ENCODE results near the gene UBE2A.

UBE2A gene

DNA sequence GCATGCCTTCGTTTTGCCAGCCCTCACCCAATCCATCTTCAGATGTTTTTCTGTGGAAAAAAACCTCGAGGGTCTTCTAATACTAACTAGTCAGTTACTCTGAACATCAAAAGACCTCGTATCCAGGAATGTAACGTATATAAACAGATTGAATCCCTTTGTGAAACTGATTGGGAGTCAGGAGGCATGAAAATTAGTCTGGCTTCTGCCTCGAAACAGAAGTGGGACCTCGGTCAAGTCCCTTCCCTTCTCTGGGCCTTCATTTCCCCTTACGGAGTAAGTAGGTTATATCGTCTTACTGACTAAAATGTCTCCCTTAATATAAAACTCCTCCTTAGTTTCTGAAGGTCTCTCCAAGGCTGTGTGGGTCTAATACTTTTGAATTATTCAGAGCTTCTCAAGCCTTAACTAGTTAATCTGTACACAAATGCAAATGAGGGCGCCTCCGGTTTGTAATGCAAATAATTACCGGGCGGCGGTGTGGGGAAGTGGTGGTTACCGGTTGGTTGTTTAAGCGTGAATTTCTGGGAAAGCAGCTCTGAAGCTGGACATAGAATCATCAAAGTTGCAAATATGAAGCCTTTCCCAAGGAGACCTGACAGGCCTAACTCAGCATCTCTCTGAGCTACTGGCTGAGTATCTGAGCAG is 43.3 kb downstream of the UBE2A start:
- no peak overlapping the region for H2AFZ ChIP-seq (ENCODE audit: low read length, unreplicated experiment)
- no peaks in the 10 kb centered on the region for H3K79me2 ChIP-seq (ENCODE audit: control insufficient read depth, insufficient read depth, low read length, unreplicated experiment)
- H3K4me1 ChIP-seq (ENCODE audit: control insufficient read depth, insufficient read depth, low read length, unreplicated experiment) = peaks cover 2% of the 10 kb centered on the region
- no peaks in the 10 kb centered on the region for H3K36me3 ChIP-seq (ENCODE audit: insufficient read depth, low read length)
- no peak overlapping the region for H3K4me3 ChIP-seq (ENCODE audit: low read depth, low read length)
- H3K27ac ChIP-seq (ENCODE audit: low read depth, low read length) = no peak overlapping the region
- H3K27me3 ChIP-seq (ENCODE audit: insufficient read depth, low read length) = no peaks in the 10 kb centered on the region

DNA sequence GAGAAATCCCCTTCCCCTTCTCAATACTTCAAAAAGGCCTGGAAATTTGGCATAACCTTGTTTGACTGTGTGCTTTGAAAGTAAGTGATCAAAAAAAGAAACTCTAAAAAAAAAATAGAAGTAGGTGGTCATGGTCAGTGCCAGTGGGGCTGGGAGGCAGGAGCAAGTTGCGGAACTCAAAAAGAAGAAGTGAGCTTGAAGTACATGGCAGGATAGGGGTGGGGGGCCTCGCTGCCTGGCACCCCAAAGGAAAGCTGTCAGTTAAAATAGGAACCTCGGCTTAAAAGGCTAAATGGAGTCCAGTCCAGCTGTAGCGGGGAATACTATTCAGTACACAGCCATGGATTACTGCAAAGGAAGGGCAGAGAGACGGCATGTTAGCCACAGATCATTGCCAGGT is 44.1 kb downstream of the UBE2A start:
- H3K79me2 ChIP-seq (ENCODE audit: control insufficient read depth, insufficient read depth, low read length, unreplicated experiment) = no peaks in the 10 kb centered on the region
- H3K27ac ChIP-seq (ENCODE audit: low read depth, low read length) = no peak overlapping the region
- no peak overlapping the region for H3K4me3 ChIP-seq (ENCODE audit: low read depth, low read length)
- H3K4me1 ChIP-seq (ENCODE audit: control insufficient read depth, insufficient read depth, low read length, unreplicated experiment) = peaks cover 8% of the 10 kb centered on the region
- H2AFZ ChIP-seq (ENCODE audit: low read length, unreplicated experiment) = no peak overlapping the region
- no peaks in the 10 kb centered on the region for H3K27me3 ChIP-seq (ENCODE audit: insufficient read depth, low read length)
- no peaks in the 10 kb centered on the region for H3K36me3 ChIP-seq (ENCODE audit: insufficient read depth, low read length)

DNA sequence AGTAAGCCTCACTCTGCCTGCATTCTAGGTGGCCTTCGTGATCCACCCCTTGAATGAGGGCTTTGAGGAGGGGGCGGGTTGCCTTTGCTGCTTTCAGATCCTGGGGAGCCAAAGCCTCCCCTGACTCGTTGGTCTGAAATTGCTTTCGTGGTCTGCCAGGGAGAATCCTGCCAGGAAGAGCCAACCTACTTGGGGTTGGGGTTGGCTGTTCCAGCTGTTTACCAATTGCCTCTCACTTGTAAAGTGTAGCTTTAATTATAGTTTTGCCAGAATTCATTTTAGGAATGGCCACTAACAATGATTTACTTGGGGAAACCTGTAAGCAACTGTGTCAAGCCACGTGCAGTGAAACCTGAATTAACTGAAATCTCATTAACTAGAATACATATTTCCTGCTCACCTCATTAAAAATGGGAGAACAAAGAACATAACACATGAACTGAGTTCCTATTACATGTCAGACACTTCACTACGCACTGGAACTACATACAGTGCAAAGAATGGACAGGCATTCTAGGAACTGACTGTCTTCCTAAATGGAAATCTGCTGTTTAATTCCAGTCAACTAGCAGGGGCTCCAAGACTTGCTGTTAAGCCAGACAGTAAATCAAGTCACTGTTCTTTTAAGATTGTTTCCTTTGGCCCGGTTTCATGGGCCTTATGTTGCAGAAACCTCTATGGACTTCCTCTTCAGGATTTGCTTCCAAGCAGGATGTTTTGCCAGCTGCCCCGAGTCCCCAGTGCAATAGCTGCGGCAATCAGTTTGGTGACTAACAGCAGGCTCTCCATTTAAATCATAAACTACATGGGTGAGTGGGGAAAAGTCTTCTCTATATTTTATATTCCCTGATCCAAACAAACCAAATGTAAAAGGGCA is 48.2 kb downstream of the UBE2A start:
- H2AFZ ChIP-seq (ENCODE audit: low read length, unreplicated experiment) = no peak overlapping the region
- no peaks in the 10 kb centered on the region for H3K27me3 ChIP-seq (ENCODE audit: insufficient read depth, low read length)
- peak overlapping the region; percentile 47; the same call in 1 of the 2 replicates for H3K27ac ChIP-seq (ENCODE audit: low read depth, low read length)
- no peaks in the 10 kb centered on the region for H3K36me3 ChIP-seq (ENCODE audit: insufficient read depth, low read length)
- H3K79me2 ChIP-seq (ENCODE audit: control insufficient read depth, insufficient read depth, low read length, unreplicated experiment) = no peaks in the 10 kb centered on the region
- H3K4me3 ChIP-seq (ENCODE audit: low read depth, low read length) = no peak overlapping the region
- H3K4me1 ChIP-seq (ENCODE audit: control insufficient read depth, insufficient read depth, low read length, unreplicated experiment) = peaks cover 8% of the 10 kb centered on the region

DNA sequence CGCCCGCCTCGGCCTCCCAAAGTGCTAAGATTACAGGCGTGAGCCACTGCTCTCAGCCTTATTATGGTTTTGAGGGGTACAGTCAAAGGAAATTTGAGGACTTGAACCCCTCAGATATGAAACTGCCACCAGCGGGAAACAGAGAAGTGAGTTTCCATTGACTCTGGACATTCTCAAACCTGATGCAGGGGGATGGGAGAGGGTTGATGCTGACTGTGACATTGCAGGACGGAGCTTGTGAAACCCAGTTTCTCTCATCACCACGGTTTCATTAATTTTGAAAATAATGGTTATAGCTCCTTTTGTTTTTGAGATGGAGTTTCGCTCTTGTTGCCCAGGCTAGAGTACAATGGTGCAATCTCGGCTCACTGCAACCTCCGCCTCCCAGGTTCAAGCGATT is 50.1 kb downstream of the UBE2A start:
- H3K36me3 ChIP-seq (ENCODE audit: insufficient read depth, low read length) = no peaks in the 10 kb centered on the region

DNA sequence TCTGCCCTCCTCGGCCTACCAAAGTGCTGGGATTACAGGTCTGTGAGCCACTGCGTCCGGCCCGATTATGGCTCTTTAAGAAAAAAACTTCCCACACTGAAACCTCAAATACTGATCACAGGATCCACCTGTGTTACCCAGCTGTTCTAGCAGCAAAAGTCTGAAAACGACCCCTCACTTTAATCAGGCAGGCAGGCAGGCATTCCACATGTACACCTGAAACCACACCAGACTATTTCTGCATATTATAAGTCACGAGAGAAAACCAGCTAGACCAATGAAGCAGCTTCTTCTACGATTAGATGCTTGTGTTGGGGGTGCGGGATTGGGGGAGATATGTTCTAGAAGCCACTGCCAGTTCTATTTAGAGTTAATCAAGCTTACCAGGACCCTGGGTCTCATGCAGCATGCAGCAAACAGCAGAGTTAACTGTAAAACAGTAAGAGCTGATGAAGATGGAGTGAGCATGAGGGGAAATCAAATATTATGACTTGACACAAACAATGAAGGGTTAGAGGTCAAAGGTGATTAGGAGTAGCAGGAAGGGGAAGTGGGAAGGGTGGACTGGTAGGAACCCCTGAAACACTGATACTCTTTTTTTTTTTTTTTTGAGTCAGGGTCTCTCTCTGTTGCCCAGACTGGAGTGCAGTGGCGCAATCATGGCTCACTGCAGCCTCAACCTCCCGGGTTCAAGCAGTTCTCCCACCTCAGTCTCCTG is 50.7 kb downstream of the UBE2A start:
- H3K4me3 ChIP-seq (ENCODE audit: low read depth, low read length) = no peak overlapping the region
- no peaks in the 10 kb centered on the region for H3K36me3 ChIP-seq (ENCODE audit: insufficient read depth, low read length)
- peaks cover 8% of the 10 kb centered on the region for H3K4me1 ChIP-seq (ENCODE audit: control insufficient read depth, insufficient read depth, low read length, unreplicated experiment)
- no peaks in the 10 kb centered on the region for H3K27me3 ChIP-seq (ENCODE audit: insufficient read depth, low read length)
- no peak overlapping the region for H3K27ac ChIP-seq (ENCODE audit: low read depth, low read length)
- no peak overlapping the region for H2AFZ ChIP-seq (ENCODE audit: low read length, unreplicated experiment)
- H3K79me2 ChIP-seq (ENCODE audit: control insufficient read depth, insufficient read depth, low read length, unreplicated experiment) = no peaks in the 10 kb centered on the region

More for the DNA sequence above, 50.1 kb downstream of the UBE2A start:
- Histone ChIP-seq H3K27ac (ENCODE audit: low read depth, low read length) (no peak overlapping the region), H3K27me3 (ENCODE audit: insufficient read depth, low read length) (no peaks in the 10 kb centered on the region), H2AFZ (ENCODE audit: low read length, unreplicated experiment) (no peak overlapping the region), H3K79me2 (ENCODE audit: control insufficient read depth, insufficient read depth, low read length, unreplicated experiment) (no peaks in the 10 kb centered on the region), H3K4me1 (ENCODE audit: control insufficient read depth, insufficient read depth, low read length, unreplicated experiment) (peaks cover 8% of the 10 kb centered on the region), H3K4me3 (ENCODE audit: low read depth, low read length) (no peak overlapping the region)

DNA sequence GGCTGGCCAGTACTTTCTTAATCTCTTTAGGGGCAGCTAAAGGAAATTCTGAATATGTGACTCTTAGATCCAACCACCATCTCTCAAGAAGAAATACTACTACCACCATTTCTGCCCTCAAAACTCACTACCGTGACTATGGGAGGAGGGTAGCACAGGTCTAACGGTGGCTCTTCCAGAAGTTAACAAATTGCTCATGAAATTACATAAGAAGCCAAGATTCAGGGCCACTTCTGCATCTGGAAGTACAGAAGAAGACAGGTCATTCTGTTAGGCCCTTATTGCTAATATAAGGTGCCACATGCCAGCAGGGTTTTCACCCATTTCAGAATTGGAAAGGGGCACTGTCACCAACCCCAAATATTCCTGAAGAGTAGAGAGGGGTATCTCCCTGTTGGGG is 51.5 kb downstream of the UBE2A start:
- H3K27me3 ChIP-seq (ENCODE audit: insufficient read depth, low read length) = no peaks in the 10 kb centered on the region
- no peak overlapping the region for H3K4me3 ChIP-seq (ENCODE audit: low read depth, low read length)
- no peak overlapping the region for H2AFZ ChIP-seq (ENCODE audit: low read length, unreplicated experiment)
- H3K4me1 ChIP-seq (ENCODE audit: control insufficient read depth, insufficient read depth, low read length, unreplicated experiment) = peaks cover 8% of the 10 kb centered on the region
- no peaks in the 10 kb centered on the region for H3K36me3 ChIP-seq (ENCODE audit: insufficient read depth, low read length)
- H3K79me2 ChIP-seq (ENCODE audit: control insufficient read depth, insufficient read depth, low read length, unreplicated experiment) = no peaks in the 10 kb centered on the region
- no peak overlapping the region for H3K27ac ChIP-seq (ENCODE audit: low read depth, low read length)
